Endothelial cell of umbilical vein (primary cell): ENCODE measurements around the gene SYCP2. TPM values are rescaled to one million over a fixed set of nuclear protein-coding genes. Genes with fewer than 3 reads are reported as not detected.

Source experiments
- BruUV-seq: library from RNA; stranded (reverse); fragments of 400-500 nt; replicated peaks from 2 replicates; lab custom pipeline; 2021; lab: Mats Ljungman, UMichigan
- CTCF ChIA-PET: fragments of 300-600, 350-600 bp; sonication (Branson Sonifier 250); formaldehyde crosslinking; loops from one replicate; lab custom pipeline; 2021; ENCODE audit warnings: antibody characterized with exemption, inconsistent platforms; lab: Charles Lee
- POLR2A ChIA-PET: fragments of 300-600, 350-600 bp; sonication (Branson Sonifier 250); formaldehyde crosslinking; loops from one replicate; lab custom pipeline; 2021; ENCODE audit warnings: antibody characterized with exemption, inconsistent platforms; lab: Charles Lee
- DNase-seq: peaks from one replicate; pipeline ENCODE4 v3.0.0-alpha.2; 2011; ENCODE audit warnings: low read depth, low spot score
- FAIRE-seq: peaks from 2 replicates; lab custom pipeline; 2011; peaks lifted over from hg19 to GRCh38; lab: Jason Lieb, UNC
- H2AFZ ChIP-seq: 2 replicates; pipeline ENCODE4 v1.6.0; 2012; ENCODE audit warnings: low read depth, low read length, control low read depth, inconsistent platforms
- H3K27ac ChIP-seq: 2 replicates; pipeline ENCODE4 v1.5.1; 2011; ENCODE audit warnings: low read depth, mild to moderate bottlenecking, control low read depth, low read length, moderate library complexity; ENCODE audit not compliant: insufficient read depth
- H3K27me3 ChIP-seq, 2 experiments: 2 replicates each; pipeline versions ENCODE4 v1.6.0 to v1.6.1; 2011; ENCODE audit warnings: low read length in 2 of 2, mixed read lengths in 1 of 2; ENCODE audit not compliant: control insufficient read depth in 2 of 2, insufficient read depth in 2 of 2
- H3K36me3 ChIP-seq, 2 experiments: 2 replicates in 1 of 2; 3 replicates in 1 of 2; pipeline ENCODE4 v1.5.1; 2011; ENCODE audit warnings: low read length in 2 of 2, mild to moderate bottlenecking in 1 of 2, moderate library complexity in 1 of 2; ENCODE audit not compliant: control insufficient read depth in 2 of 2, insufficient read depth in 2 of 2; ENCODE audit errors: extremely low read depth in 1 of 2
- H3K4me1 ChIP-seq: 3 replicates; pipeline ENCODE4 v1.5.1; 2011; ENCODE audit warnings: mild to moderate bottlenecking, low read length; ENCODE audit not compliant: control insufficient read depth, insufficient read depth; ENCODE audit errors: extremely low read depth
- H3K4me2 ChIP-seq: 2 replicates; pipeline ENCODE4 v1.6.1; 2011; ENCODE audit warnings: low read length, control low read depth, mixed read lengths; ENCODE audit not compliant: insufficient read depth
- H3K4me3 ChIP-seq, 3 experiments: fragments of 200-600 bp in 1 of 3; sonication (generic), shearing (Covaris generic) in 1 of 3; replicated peaks in 1 of 3; 2 replicates each; pipeline ENCODE4 v1.5.1; 2011 to 2016; ENCODE audit warnings: control low read depth in 3 of 3, low read length in 3 of 3, mild to moderate bottlenecking in 2 of 3, inconsistent platforms in 1 of 3, low read depth in 1 of 3, moderate library complexity in 1 of 3; ENCODE audit not compliant: insufficient read depth in 1 of 3
- H3K79me2 ChIP-seq: 2 replicates; pipeline ENCODE4 v1.6.0; 2012; ENCODE audit warnings: low read length, inconsistent platforms; ENCODE audit not compliant: control insufficient read depth, insufficient read depth
- H3K9ac ChIP-seq: replicated peaks from 2 replicates; pipeline ENCODE3; 2011; ENCODE audit warnings: low read length, control low read depth; ENCODE audit not compliant: insufficient read depth; ENCODE audit errors: extremely low read depth
- H3K9me1 ChIP-seq: replicated peaks from 3 replicates; pipeline ENCODE4 v1.6.0; 2011; ENCODE audit warnings: mild to moderate bottlenecking, low read length; ENCODE audit not compliant: control insufficient read depth, insufficient read depth; ENCODE audit errors: extremely low read depth
- H3K9me3 ChIP-seq: replicated peaks from 2 replicates; pipeline ENCODE4 v1.5.1; 2012; ENCODE audit warnings: low read length, inconsistent platforms; ENCODE audit not compliant: control insufficient read depth, insufficient read depth
- H4K20me1 ChIP-seq: replicated peaks from 2 replicates; pipeline ENCODE3; 2011; ENCODE audit warnings: mild to moderate bottlenecking, low read length; ENCODE audit not compliant: control insufficient read depth, insufficient read depth; ENCODE audit errors: extremely low read depth
- EZH2 ChIP-seq: IDR thresholded peaks from 2 replicates; pipeline ENCODE4 v1.6.1; 2012; ENCODE audit warnings: borderline replicate concordance, low read depth, mild to moderate bottlenecking, moderate library complexity, low read length, inconsistent platforms; ENCODE audit not compliant: severe bottlenecking
- FOS ChIP-seq: IDR thresholded peaks from 2 replicates; pipeline ENCODE4 v1.6.1; 2011; ENCODE audit warnings: mild to moderate bottlenecking, low read length, moderate library complexity, borderline replicate concordance; ENCODE audit not compliant: insufficient read depth
- GATA2 ChIP-seq: IDR thresholded peaks from 2 replicates; pipeline ENCODE4 v1.7.0; 2011; ENCODE audit warnings: low read depth, mild to moderate bottlenecking, moderate library complexity, mixed read lengths, low read length; ENCODE audit not compliant: insufficient read length, insufficient read depth
- JUN ChIP-seq: IDR thresholded peaks from 2 replicates; pipeline ENCODE4 v1.6.1; 2011; ENCODE audit warnings: borderline replicate concordance, low read depth; ENCODE audit not compliant: insufficient read length, insufficient read depth
- MYC ChIP-seq: IDR thresholded peaks from one replicate; pipeline ENCODE4 v1.6.1; 2011; ENCODE audit warnings: mild to moderate bottlenecking, low read depth, low read length
- POLR2A ChIP-seq: IDR thresholded peaks from 2 replicates; pipeline ENCODE4 v1.6.1; 2012; ENCODE audit warnings: low read depth, mild to moderate bottlenecking, control low read depth, low read length
- POLR2AphosphoS5 ChIP-seq: IDR thresholded peaks from 2 replicates; pipeline ENCODE4 v1.6.1; 2012; ENCODE audit warnings: low read depth, mild to moderate bottlenecking, control low read depth, low read length, moderate library complexity; ENCODE audit not compliant: insufficient read depth
- dilution Hi-C: fragments of 300-500 bp; cut with MboI; formaldehyde crosslinking; loops from one replicate; pipeline ENCODE4 v1.15.0; 2019; ENCODE audit warnings: low sequenced_read_pairs; ENCODE audit not compliant: extremely low pct_ligation_motif_present
- intact Hi-C: fragments of 100-400 bp; cut with micrococcal nuclease; formaldehyde crosslinking; loops from one replicate; pipeline ENCODE4 v1.10.0; 2022
- polyA plus RNA-seq, 4 experiments: library from polyadenylated mRNA; depleted of rRNA in 3 of 4; stranded (reverse) in 3 of 4; unstranded in 1 of 4; fragments of >200 nt; gene quantifications; 2 replicates each; pipeline versions ENCODE4 v1.2.1 to v1.2.3, GENCODE V29; 2011 to 2012; ENCODE audit warnings: missing spikeins in 1 of 4
- total RNA-seq: library from RNA; stranded (reverse); gene quantifications from 2 replicates; pipeline ENCODE4 v1.2.3, GENCODE V29; 2021
- TF ChIP-seq, protein P1 (sequence below): IDR thresholded peaks from 2 replicates; pipeline ENCODE4 v1.6.1; 2011; ENCODE audit not compliant: insufficient read depth, insufficient read length
- TF ChIP-seq, protein P2 (sequence below), 2 donors: IDR thresholded peaks; 1 replicate in 1 of 2; 2 replicates in 1 of 2; pipeline ENCODE4 v1.5.1; 2011; ENCODE audit warnings: low read length in 2 of 2, mild to moderate bottlenecking in 2 of 2, moderate library complexity in 2 of 2, control low read depth in 1 of 2, inconsistent platforms in 1 of 2, low read depth in 1 of 2; ENCODE audit not compliant: insufficient read depth in 1 of 2; ENCODE audit errors: extremely low read depth in 1 of 2

Gene SYCP2
- total and polyA plus RNA-seq, 2 donors (not counting 3 experiments of a cell fraction or from before 2014, with no cell fraction given), result 0.07 to 0.35 TPM

GRCh38 chr20:59939052-59939878 is 5.8 kb upstream of the SYCP2 start:
- TF ChIP-seq, protein P1, sequence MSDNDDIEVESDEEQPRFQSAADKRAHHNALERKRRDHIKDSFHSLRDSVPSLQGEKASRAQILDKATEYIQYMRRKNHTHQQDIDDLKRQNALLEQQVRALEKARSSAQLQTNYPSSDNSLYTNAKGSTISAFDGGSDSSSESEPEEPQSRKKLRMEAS, result peak; percentile 21
- no peak for TF ChIP-seq MYC
- no peak for TF ChIP-seq GATA2
- TF ChIP-seq POLR2A, result no peak
- Histone ChIP-seq H3K4me3 (peak overlapping the region; percentile 60 to 87 (median 85)), H3K27ac (peak overlapping the region; percentile 61), H3K9me3 (no peaks in the 10 kb centered on the region), H3K9ac (peak overlapping the region; percentile 91), H3K27me3 (no peaks in the 10 kb centered on the region), H2AFZ (peak overlapping the region; percentile 98), H3K4me2 (peak overlapping the region; percentile 84), H3K9me1 (no peaks in the 10 kb centered on the region), H3K4me1 (peaks cover 15% of the 10 kb centered on the region), H3K36me3 (peaks cover 0 to 6% of the 10 kb centered on the region in 2 experiments), H4K20me1 (no peaks in the 10 kb centered on the region), H3K79me2 (peaks cover 6% of the 10 kb centered on the region)
- no TSS peak for BruUV-seq
- POLR2A ChIA-PET, result no interaction called here
- intact Hi-C loops (no loop called here), dilution Hi-C loops (no loop called here)
- CTCF ChIA-PET, result interaction anchor here (0.8 to 2.0 kb wide), 8 partner anchors 7 to 1957 kb away, joined by 3 to 9 read pairs (median 4); no protein-coding TSS in a partner anchor
- DNase-seq (no peak), FAIRE-seq (no peak)

DNA sequence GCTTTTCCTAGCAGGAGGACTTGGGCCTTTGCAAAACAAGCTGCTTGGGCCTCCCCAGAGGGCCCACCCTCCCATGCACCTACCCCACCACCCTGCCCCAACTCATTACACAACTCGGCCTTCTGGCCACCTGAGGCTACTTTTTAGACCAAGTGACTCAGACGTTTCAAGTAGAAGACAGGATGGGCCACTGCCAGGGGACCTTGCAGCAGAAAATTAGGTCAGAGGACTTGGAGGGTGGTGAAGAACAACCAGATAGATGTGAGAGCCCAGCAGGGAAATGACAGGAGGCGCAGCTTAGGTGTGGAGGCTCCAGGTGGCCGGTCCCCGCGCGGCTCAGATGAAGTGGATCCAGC is 5.2 kb upstream of the SYCP2 start:
- Histone ChIP-seq H3K9me3 (no peaks in the 10 kb centered on the region), H3K27me3 (no peaks in the 10 kb centered on the region), H4K20me1 (no peaks in the 10 kb centered on the region), H3K9me1 (no peaks in the 10 kb centered on the region), H2AFZ (no peak overlapping the region), H3K4me3 (no peak overlapping the region), H3K4me1 (peaks cover 16% of the 10 kb centered on the region), H3K27ac (no peak overlapping the region), H3K4me2 (no peak overlapping the region), H3K79me2 (peaks cover 6% of the 10 kb centered on the region), H3K36me3 (peaks cover 0 to 5% of the 10 kb centered on the region in 2 experiments), H3K9ac (no peak overlapping the region)
- no TSS peak for BruUV-seq
- intact Hi-C loops (no loop called here), dilution Hi-C loops (no loop called here)
- TF ChIP-seq EZH2, result no peak
- TF ChIP-seq JUN, result no peak
- TF ChIP-seq POLR2A, result no peak
- TF ChIP-seq FOS, result no peak
- TF ChIP-seq POLR2AphosphoS5, result no peak
- no peak for TF ChIP-seq MYC
- TF ChIP-seq, protein P2, sequence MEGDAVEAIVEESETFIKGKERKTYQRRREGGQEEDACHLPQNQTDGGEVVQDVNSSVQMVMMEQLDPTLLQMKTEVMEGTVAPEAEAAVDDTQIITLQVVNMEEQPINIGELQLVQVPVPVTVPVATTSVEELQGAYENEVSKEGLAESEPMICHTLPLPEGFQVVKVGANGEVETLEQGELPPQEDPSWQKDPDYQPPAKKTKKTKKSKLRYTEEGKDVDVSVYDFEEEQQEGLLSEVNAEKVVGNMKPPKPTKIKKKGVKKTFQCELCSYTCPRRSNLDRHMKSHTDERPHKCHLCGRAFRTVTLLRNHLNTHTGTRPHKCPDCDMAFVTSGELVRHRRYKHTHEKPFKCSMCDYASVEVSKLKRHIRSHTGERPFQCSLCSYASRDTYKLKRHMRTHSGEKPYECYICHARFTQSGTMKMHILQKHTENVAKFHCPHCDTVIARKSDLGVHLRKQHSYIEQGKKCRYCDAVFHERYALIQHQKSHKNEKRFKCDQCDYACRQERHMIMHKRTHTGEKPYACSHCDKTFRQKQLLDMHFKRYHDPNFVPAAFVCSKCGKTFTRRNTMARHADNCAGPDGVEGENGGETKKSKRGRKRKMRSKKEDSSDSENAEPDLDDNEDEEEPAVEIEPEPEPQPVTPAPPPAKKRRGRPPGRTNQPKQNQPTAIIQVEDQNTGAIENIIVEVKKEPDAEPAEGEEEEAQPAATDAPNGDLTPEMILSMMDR (IDR thresholded peaks at IDR 0.05; ENCODE audit: extremely low read depth in 1 of 2, insufficient read depth in 1 of 2, low read depth in 1 of 2, low read length in 2 of 2), result no peak
- TF ChIP-seq, protein P1, result no peak
- TF ChIP-seq GATA2, result no peak
- ChIA-PET CTCF (interaction anchor here (0.8 to 1.0 kb wide), 2 partner anchors 88 to 367 kb away, joined by 3 to 5 read pairs; no protein-coding TSS in a partner anchor), POLR2A (no interaction called here)
- FAIRE-seq (no peak), DNase-seq (no peak)
